Fibroblast of lung (primary cell): ENCODE measurements around the gene SERHL2. TPM values are rescaled to one million over a fixed set of nuclear protein-coding genes. Genes with fewer than 3 reads are reported as not detected.
"Not testable (repeated sequence)": the region's sequence is repeated elsewhere in the genome, so short reads cannot be mapped to it uniquely, and the experiment has no call there.

ENCODE experiments used
- DNase-seq, 2 donors: peaks; one replicate each; pipeline versions ENCODE4 v3.0.0 to v3.0.0-alpha.2; 2010; ENCODE audit warnings: low read depth in 2 of 2
- H2AFZ ChIP-seq: 2 replicates; pipeline ENCODE4 v1.5.1; 2012; ENCODE audit warnings: low read length, control low read depth, inconsistent platforms
- H3K27ac ChIP-seq: 2 replicates; pipeline ENCODE4 v1.5.1; 2011; ENCODE audit warnings: low read length, control low read depth; ENCODE audit not compliant: insufficient read depth
- H3K27me3 ChIP-seq: 2 replicates; pipeline ENCODE4 v1.5.1; 2011; ENCODE audit warnings: mild to moderate bottlenecking, low read length; ENCODE audit not compliant: control insufficient read depth, insufficient read depth
- H3K36me3 ChIP-seq: 2 replicates; pipeline ENCODE4 v1.5.1; 2011; ENCODE audit warnings: low read length; ENCODE audit not compliant: control insufficient read depth, insufficient read depth
- H3K4me1 ChIP-seq: 2 replicates; pipeline ENCODE4 v1.5.1; 2011; ENCODE audit warnings: low read length; ENCODE audit not compliant: control insufficient read depth, insufficient read depth; ENCODE audit errors: extremely low read depth
- H3K4me2 ChIP-seq: 2 replicates; pipeline ENCODE4 v1.5.1; 2011; ENCODE audit warnings: low read length, control low read depth; ENCODE audit not compliant: insufficient read depth; ENCODE audit errors: extremely low read depth
- H3K4me3 ChIP-seq, 4 experiments: fragments of 200-600 bp in 1 of 4; sonication (generic) in 1 of 4; replicated peaks in 1 of 4; 2 replicates each; pipeline ENCODE4 v1.5.1; 2011 to 2016; ENCODE audit warnings: low read length in 4 of 4, low read depth in 3 of 4, mild to moderate bottlenecking in 3 of 4, control low read depth in 2 of 4, inconsistent platforms in 1 of 4, mixed read lengths in 1 of 4; ENCODE audit not compliant: insufficient read depth in 1 of 4; ENCODE audit errors: control extremely low read depth in 1 of 4
- H3K79me2 ChIP-seq: 2 replicates; pipeline ENCODE4 v1.5.1; 2012; ENCODE audit warnings: mild to moderate bottlenecking, low read length, inconsistent platforms; ENCODE audit not compliant: control insufficient read depth, insufficient read depth
- H3K9ac ChIP-seq: 2 replicates; pipeline ENCODE4 v1.5.1; 2011; ENCODE audit warnings: mild to moderate bottlenecking, low read length, control low read depth; ENCODE audit not compliant: insufficient read depth
- H3K9me3 ChIP-seq: 2 replicates; pipeline ENCODE4 v1.5.1; 2012; ENCODE audit warnings: low read depth, low read length; ENCODE audit not compliant: control insufficient read depth, insufficient read depth
- H4K20me1 ChIP-seq: 2 replicates; pipeline ENCODE4 v1.5.1; 2011; ENCODE audit warnings: low read length; ENCODE audit not compliant: control insufficient read depth, insufficient read depth; ENCODE audit errors: extremely low read depth
- EZH2 ChIP-seq: IDR thresholded peaks from 2 replicates; pipeline ENCODE4 v1.5.1; 2012; ENCODE audit warnings: low read length, control low read depth, mild to moderate bottlenecking; ENCODE audit errors: missing control alignments
- polyA plus RNA-seq, 2 donors: library from polyadenylated mRNA; depleted of rRNA in 1 of 2; stranded (reverse) in 1 of 2; unstranded in 1 of 2; fragments of >200 nt; gene quantifications; 2 replicates each; pipeline ENCODE4 v1.2.1, GENCODE V29; 2011 to 2012; ENCODE audit warnings: missing spikeins in 1 of 2
- total RNA-seq: library from RNA; depleted of rRNA; stranded (reverse); fragments of >200 nt; gene quantifications from 2 replicates; pipeline ENCODE4 v1.2.1, GENCODE V29; 2014
- TF ChIP-seq, protein P1 (sequence below), 2 donors: IDR thresholded peaks in 1 of 2; conservative IDR thresholded peaks in 1 of 2; 1 replicate in 1 of 2; 2 replicates in 1 of 2; pipeline ENCODE4 v1.5.1; 2011 to 2012; ENCODE audit warnings: low read length in 2 of 2, control low read depth in 1 of 2, inconsistent platforms in 1 of 2, low read depth in 1 of 2, mild to moderate bottlenecking in 1 of 2

The SERHL2 gene
- total and polyA plus RNA-seq, 2 donors (not counting 1 experiment from before 2014, with no cell fraction given), result 4.6 to 5.5 TPM

DNA sequence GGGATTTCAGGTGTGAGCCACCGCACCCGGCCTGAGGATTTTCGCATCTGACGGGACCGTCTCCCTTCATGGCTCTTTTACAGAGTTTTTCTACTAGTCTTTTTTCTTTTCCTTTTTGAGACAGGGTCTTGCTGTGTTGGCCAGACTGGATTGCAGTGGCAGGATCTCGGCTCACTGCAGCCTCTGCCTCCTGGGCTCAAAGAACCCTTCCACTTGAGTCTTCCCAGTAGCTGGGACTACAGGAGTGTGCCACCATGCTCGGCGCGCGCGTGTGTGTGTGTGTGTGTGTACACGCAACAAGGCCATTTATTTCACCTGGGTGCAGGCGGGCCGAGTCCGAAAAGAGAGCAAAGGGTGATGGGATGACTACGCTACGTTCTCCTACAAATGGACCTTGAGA is 10.9 kb downstream of the SERHL2 start:
- Histone ChIP-seq H3K4me2 (no peak overlapping the region), H3K9ac (no peak overlapping the region), H3K79me2 (no peaks in the 10 kb centered on the region), H3K36me3 (no peaks in the 10 kb centered on the region), H4K20me1 (no peaks in the 10 kb centered on the region), H3K4me1 (no peaks in the 10 kb centered on the region), H3K27me3 (no peaks in the 10 kb centered on the region), H3K9me3 (no peaks in the 10 kb centered on the region), H2AFZ (no peak overlapping the region), H3K4me3 (no peak overlapping the region), H3K27ac (no peak overlapping the region)
- TF ChIP-seq, protein P1, sequence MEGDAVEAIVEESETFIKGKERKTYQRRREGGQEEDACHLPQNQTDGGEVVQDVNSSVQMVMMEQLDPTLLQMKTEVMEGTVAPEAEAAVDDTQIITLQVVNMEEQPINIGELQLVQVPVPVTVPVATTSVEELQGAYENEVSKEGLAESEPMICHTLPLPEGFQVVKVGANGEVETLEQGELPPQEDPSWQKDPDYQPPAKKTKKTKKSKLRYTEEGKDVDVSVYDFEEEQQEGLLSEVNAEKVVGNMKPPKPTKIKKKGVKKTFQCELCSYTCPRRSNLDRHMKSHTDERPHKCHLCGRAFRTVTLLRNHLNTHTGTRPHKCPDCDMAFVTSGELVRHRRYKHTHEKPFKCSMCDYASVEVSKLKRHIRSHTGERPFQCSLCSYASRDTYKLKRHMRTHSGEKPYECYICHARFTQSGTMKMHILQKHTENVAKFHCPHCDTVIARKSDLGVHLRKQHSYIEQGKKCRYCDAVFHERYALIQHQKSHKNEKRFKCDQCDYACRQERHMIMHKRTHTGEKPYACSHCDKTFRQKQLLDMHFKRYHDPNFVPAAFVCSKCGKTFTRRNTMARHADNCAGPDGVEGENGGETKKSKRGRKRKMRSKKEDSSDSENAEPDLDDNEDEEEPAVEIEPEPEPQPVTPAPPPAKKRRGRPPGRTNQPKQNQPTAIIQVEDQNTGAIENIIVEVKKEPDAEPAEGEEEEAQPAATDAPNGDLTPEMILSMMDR (conservative IDR thresholded peaks at IDR 0.05 in 1 of 2, IDR thresholded peaks at IDR 0.05 in 1 of 2; ENCODE audit: low read depth in 1 of 2, low read length in 2 of 2), result no peak
- TF ChIP-seq EZH2, result no peak
- no peak for DNase-seq

DNA sequence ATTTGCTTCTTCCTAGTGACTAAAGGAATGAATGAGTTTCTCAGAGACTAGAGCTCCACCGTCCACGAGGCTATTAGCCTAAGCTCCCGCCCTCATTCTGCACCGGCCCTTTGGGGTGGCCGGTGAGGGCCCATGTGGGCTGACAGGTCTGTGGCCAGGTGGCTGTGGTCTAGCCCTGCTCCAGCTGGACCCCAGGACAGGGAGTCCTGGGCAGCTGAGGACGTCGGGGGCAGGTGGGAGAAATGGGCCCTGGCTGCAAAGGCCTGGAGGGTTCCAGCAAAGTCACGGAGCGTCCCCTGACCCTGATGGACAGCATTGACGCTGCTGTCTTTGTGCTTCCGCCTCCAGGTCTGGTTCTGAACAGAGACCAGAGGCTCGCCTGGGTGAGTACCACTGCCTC is 12.2 kb downstream of the SERHL2 start:
- TF ChIP-seq, protein P1 (conservative IDR thresholded peaks at IDR 0.05 in 1 of 2, IDR thresholded peaks at IDR 0.05 in 1 of 2; ENCODE audit: low read depth in 1 of 2, low read length in 2 of 2), result no peak
- no peak for TF ChIP-seq EZH2
- H3K36me3 ChIP-seq, result no peaks in the 10 kb centered on the region
- DNase-seq, result no peak
- no peaks in the 10 kb centered on the region for H3K4me1 ChIP-seq
- no peaks in the 10 kb centered on the region for H3K79me2 ChIP-seq
- H3K4me2 ChIP-seq, result no peak overlapping the region
- H3K9me3 ChIP-seq, result no peaks in the 10 kb centered on the region
- H3K9ac ChIP-seq, result no peak overlapping the region
- H4K20me1 ChIP-seq, result no peaks in the 10 kb centered on the region
- H3K27me3 ChIP-seq, result no peaks in the 10 kb centered on the region
- H3K4me3 ChIP-seq, result no peak overlapping the region
- no peak overlapping the region for H3K27ac ChIP-seq
- no peak overlapping the region for H2AFZ ChIP-seq

DNA sequence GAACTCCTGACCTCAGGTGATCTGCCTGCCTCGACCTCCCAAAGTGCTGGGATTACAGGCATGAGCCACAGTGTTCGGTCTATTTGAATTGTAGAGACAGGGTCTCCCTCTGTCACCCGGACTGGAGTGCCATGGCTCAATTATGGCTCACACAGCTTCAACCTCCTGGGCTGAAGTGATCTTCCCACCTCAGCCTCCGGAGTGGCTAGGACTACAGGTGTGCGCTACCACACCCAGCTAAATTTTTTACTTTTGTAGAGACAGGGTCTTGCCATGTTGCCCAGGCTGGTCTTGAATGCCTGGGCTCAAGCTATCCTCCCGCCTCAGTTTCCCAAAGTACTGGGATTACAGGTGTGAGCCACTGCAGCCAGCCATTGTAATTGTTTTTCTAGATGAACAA is 14.2 kb downstream of the SERHL2 start:
- H2AFZ ChIP-seq, H3K27me3 ChIP-seq, H3K4me2 ChIP-seq, H3K79me2 ChIP-seq, H4K20me1 ChIP-seq, H3K9me3 ChIP-seq, H3K9ac ChIP-seq, DNase-seq, H3K36me3 ChIP-seq, H3K4me1 ChIP-seq, H3K27ac ChIP-seq, H3K4me3 ChIP-seq: not testable (repeated sequence)

DNA sequence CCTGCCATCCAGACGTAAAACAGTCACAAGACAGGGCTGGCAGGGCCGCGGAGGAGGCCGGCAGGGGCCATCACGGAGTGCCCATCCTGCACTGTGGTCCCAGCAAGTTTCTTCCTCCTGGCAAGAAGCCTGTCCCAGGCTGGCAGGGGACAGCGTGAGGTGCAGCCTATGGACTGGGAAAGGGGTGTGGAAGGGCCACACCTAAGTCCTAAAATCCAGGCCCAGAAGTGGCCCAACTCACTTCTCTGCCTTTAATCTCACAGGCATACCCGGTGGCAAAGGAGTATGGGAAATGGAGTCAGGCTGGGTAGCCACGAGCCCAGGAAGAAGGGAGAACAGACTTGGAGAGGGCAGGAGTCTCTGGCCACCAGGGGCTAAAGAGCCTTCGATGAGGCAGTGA is 16.8 kb downstream of the SERHL2 start:
- H3K4me2 ChIP-seq, H3K27me3 ChIP-seq, H3K4me3 ChIP-seq, H2AFZ ChIP-seq, H3K79me2 ChIP-seq, H3K4me1 ChIP-seq, H3K27ac ChIP-seq, DNase-seq, H3K9ac ChIP-seq, H3K9me3 ChIP-seq, H3K36me3 ChIP-seq, H4K20me1 ChIP-seq: not testable (repeated sequence)

DNA sequence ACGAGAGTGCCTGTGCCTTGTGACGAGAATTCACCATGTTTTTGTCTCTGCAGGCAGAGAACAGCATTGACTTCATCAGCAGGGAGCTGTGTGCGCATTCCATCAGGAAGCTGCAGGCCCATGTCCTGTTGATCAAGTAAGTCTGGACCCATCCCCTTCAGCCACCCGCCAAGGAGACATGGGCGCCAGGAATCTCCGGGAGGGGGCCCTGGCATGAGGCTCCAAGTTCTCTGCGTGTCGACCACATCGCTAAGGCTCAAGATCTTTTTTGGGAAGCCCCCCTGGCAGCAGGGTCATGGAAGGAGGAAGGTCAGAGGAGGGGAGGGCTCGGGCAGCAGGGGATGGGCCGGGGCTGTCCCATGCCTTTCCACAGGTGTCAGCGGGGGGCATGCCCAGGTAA is 17.3 kb downstream of the SERHL2 start:
- H2AFZ ChIP-seq, H3K9me3 ChIP-seq, H3K27me3 ChIP-seq, H3K79me2 ChIP-seq, H3K36me3 ChIP-seq, H3K4me3 ChIP-seq, H3K4me2 ChIP-seq, H3K9ac ChIP-seq, H4K20me1 ChIP-seq, DNase-seq, H3K4me1 ChIP-seq, H3K27ac ChIP-seq: not testable (repeated sequence)

DNA sequence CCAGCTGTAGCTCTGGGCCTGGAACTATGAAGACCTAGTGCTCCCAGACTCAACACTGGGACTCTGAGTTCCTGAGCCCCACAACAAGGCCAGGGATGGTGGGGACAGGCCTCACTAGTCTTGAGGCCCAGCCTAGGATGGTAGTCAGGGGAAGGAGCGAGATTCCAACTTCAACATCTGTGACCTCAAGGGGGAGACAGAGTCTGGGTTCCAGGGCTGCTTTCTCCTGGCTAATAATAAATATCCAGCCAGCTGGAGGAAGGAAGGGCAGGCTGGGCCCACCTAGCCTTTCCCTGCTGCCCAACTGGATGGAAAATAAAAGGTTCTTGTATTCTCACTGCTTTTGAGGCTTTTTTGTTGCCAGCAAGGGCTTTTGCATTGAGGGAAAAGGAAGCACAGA is 20.3 kb downstream of the SERHL2 start:
- DNase-seq, H3K4me3 ChIP-seq, H3K79me2 ChIP-seq, H3K9me3 ChIP-seq, H3K9ac ChIP-seq, H3K27ac ChIP-seq, H3K4me1 ChIP-seq, H2AFZ ChIP-seq, H3K27me3 ChIP-seq, H3K36me3 ChIP-seq, H3K4me2 ChIP-seq, H4K20me1 ChIP-seq: not testable (repeated sequence)
